ENCODE results near the gene GCHFR.

- TF ChIP-seq CTCF (IDR thresholded peaks at IDR 0.05; ENCODE audit: low read length) (no peak), EZH2 (IDR thresholded peaks at IDR 0.05; ENCODE audit: borderline replicate concordance, low read length) (no peak)
These were observed 14.7 kb upstream of the GCHFR start for GRCh38 chr15:40749151-40749630.

Data from OCI-LY1 (cell line).